HCT116 (cell line): Measurements from ENCODE around the gene CRYBB1.

Experiments used
- CTCF ChIP-seq, 3 experiments: fragments of 200-600 bp in 1 of 3; sonication (generic) in 1 of 3; IDR thresholded peaks in 2 of 3; conservative IDR thresholded peaks in 1 of 3; 2 replicates each; pipeline ENCODE4 v1.5.1; 2012 to 2017; ENCODE audit warnings: low read depth in 2 of 3, low read length in 2 of 3, antibody characterized with exemption in 1 of 3, borderline replicate concordance in 1 of 3, control low read depth in 1 of 3, mild to moderate bottlenecking in 1 of 3, mixed read lengths in 1 of 3, mixed run types in 1 of 3, moderate library complexity in 1 of 3; ENCODE audit not compliant: insufficient read depth in 1 of 3
- EZH2 ChIP-seq: fragments of 200-600 bp; sonication (generic); IDR thresholded peaks from 2 replicates; pipeline ENCODE4 v1.6.1; 2017; ENCODE audit warnings: antibody characterized with exemption, mixed run types
- EZH2phosphoT487 ChIP-seq: fragments of 200-600 bp; IDR thresholded peaks from 2 replicates; pipeline ENCODE4 v1.6.1; 2018; ENCODE audit warnings: antibody characterized with exemption, borderline replicate concordance
- MAX ChIP-seq: IDR thresholded peaks from 2 replicates; pipeline ENCODE4 v1.6.1; 2012
- POLR2A ChIP-seq: IDR thresholded peaks from 2 replicates; pipeline ENCODE4 v1.7.0; 2011; ENCODE audit warnings: borderline replicate concordance; ENCODE audit not compliant: insufficient read depth, insufficient read length; ENCODE audit errors: extremely low read depth
- ZFX ChIP-seq: fragments of 450-650 bp; IDR thresholded peaks from 2 replicates; pipeline ENCODE4 v1.6.1; 2017
- ZNF274 ChIP-seq: fragments of 200-500 bp; sonication (Bioruptor generic); IDR thresholded peaks from 2 replicates; pipeline ENCODE4 v1.6.1; 2014; ENCODE audit warnings: mild to moderate bottlenecking, low read depth, low read length, inconsistent platforms

- TF ChIP-seq CTCF (IDR thresholded peaks at IDR 0.05 in 2 of 3, conservative IDR thresholded peaks at IDR 0.05 in 1 of 3; ENCODE audit: borderline replicate concordance in 1 of 3, insufficient read depth in 1 of 3, low read depth in 2 of 3, low read length in 2 of 3) (no peak), POLR2A (no peak), EZH2phosphoT487 (no peak), ZFX (no peak), MAX (no peak), EZH2 (no peak), ZNF274 (no peak)
These were observed 17.3 kb upstream of the CRYBB1 start for GRCh38 chr22:26635117-26635516.
